Measurements from ENCODE around the gene POLR2J.
"Not testable (repeated sequence)": the region's sequence is repeated elsewhere in the genome, so short reads cannot be mapped to it uniquely, and the experiment has no call there.

Gene POLR2J

DNA sequence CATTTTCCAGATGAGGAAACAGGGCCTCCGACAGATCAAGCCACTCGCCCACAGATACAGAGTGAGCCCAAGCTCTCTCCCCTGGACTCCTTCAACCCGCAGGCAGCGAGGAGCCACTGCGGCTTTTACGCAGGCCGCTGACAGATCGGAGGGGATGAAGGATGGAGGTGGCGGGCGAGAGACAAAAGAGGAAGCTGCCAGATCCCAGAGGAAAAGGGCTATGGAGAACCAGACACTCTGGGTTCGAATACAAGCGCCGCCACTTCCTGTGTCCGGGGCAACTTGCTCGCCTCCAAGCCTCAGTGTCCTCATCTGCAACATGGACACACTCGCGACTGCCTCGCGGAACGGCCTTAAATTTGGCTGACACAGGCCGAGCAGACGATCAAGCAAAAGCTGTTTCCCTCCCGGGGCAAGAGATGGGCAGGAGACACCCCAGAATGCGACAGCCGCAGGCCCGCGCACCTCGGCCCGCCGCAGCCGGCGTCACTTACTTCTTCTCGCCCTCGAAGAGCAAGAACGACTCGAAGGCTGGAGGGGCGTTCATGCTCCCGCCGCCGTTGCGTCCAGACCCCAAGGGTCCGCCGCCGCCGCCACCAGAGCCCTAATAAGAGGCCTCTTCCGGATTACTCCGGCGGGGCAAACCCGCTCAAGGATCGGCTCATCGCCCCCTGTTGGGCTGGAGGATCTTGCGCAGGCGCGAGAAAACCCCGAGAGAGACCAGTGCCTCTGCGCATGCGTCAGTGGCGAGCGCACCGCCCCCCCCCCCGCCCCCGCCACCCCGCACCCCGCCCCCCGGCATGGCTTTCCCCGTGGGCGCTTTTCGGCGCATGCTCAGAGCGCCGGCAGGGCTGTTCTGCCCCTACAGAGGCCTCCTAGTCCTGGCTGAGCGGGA is at the start of gene POLR2J:
POLR2J (minus strand) TSS at position 609 of the 895 bp plus-strand sequence; CDS start at position 547, 62 bp downstream.
- H3K9me3 ChIP-seq (ENCODE audit: control insufficient read depth, insufficient read depth, low read depth, low read length); H3K27ac ChIP-seq (ENCODE audit: extremely low read depth, low read depth, low read length); POLR2A ChIA-PET; H3K36me3 ChIP-seq (ENCODE audit: control insufficient read depth in 2 of 2, insufficient read depth in 1 of 2, low read length in 2 of 2); H3K4me1 ChIP-seq (ENCODE audit: control insufficient read depth, insufficient read depth, low read length): not testable (repeated sequence)
- H3K4me3 ChIP-seq (ENCODE audit: low read depth, low read length) = peak within 1 kb of the TSS; percentile 39
- CTCF ChIA-PET = interaction anchor here (0.7 kb wide), 1 partner anchor 66 kb away, joined by 4 read pairs; no protein-coding TSS in a partner anchor
- TF ChIP-seq, protein P1, sequence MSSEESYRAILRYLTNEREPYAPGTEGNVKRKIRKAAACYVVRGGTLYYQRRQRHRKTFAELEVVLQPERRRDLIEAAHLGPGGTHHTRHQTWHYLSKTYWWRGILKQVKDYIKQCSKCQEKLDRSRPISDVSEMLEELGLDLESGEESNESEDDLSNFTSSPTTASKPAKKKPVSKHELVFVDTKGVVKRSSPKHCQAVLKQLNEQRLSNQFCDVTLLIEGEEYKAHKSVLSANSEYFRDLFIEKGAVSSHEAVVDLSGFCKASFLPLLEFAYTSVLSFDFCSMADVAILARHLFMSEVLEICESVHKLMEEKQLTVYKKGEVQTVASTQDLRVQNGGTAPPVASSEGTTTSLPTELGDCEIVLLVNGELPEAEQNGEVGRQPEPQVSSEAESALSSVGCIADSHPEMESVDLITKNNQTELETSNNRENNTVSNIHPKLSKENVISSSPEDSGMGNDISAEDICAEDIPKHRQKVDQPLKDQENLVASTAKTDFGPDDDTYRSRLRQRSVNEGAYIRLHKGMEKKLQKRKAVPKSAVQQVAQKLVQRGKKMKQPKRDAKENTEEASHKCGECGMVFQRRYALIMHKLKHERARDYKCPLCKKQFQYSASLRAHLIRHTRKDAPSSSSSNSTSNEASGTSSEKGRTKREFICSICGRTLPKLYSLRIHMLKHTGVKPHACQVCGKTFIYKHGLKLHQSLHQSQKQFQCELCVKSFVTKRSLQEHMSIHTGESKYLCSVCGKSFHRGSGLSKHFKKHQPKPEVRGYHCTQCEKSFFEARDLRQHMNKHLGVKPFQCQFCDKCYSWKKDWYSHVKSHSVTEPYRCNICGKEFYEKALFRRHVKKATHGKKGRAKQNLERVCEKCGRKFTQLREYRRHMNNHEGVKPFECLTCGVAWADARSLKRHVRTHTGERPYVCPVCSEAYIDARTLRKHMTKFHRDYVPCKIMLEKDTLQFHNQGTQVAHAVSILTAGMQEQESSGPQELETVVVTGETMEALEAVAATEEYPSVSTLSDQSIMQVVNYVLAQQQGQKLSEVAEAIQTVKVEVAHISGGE (tag by site-specific recombination; conservative IDR thresholded peaks at IDR 0.05; ENCODE audit: low read depth) = peak; percentile 68
- TF ChIP-seq, protein P2, sequence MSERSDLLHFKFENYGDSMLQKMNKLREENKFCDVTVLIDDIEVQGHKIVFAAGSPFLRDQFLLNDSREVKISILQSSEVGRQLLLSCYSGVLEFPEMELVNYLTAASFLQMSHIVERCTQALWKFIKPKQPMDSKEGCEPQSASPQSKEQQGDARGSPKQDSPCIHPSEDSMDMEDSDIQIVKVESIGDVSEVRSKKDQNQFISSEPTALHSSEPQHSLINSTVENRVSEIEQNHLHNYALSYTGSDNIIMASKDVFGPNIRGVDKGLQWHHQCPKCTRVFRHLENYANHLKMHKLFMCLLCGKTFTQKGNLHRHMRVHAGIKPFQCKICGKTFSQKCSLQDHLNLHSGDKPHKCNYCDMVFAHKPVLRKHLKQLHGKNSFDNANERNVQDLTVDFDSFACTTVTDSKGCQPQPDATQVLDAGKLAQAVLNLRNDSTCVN (tag by site-specific recombination; optimal IDR thresholded peaks at IDR 0.05) = peak; percentile 33

DNA sequence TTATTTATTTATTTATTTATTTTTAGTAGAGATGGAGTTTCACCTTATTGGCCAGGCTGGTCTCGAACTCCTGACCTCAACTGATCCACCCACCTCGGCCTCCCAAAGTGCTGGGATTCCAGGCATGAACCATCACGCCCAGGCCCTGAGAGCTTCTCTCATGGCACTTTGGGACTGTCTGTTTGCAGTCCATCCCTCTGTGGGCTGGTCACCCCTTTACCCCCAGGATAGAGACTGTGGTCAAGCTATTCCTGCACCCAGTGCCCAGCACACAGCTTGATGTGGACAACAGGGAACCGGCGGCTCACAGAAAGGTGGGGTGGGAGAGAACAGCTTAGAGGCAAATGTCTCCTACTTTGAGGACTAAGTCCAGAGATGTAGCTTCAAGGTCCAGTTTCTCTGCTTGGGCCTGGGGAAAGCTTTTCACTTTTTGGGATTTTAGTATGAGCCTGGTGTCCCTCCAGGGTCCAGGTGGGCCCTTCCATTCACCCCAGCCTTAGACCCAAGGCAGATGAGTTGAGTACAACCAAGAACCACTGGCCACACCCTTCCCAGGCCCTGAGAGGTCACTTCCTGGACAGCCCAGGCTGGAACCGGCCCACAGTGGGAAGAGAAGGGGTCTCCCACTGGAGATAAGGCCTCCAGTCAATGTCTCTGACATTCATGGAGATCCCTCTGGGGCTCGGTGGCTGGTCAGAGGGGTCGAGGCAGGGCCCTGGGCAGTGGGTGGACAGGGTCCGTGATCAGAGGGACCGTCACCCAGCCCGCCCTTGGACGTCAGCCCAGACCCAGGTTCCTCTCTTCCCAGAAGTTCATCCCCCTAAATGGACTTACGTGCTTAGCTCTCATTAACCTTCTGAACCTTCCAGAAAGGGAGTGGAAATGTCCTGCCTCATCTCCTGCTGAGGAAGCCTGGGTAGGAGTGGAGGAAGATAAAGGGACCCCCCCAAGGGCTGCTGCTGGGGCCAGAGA is 49.4 kb upstream of the POLR2J start:
- CTCF ChIA-PET = interaction anchor here (0.7 kb wide), 1 partner anchor 785 kb away, joined by 3 read pairs; no protein-coding TSS in a partner anchor
- H3K36me3 ChIP-seq (ENCODE audit: control insufficient read depth in 2 of 2, insufficient read depth in 1 of 2, low read length in 2 of 2); H3K9me3 ChIP-seq (ENCODE audit: control insufficient read depth, insufficient read depth, low read depth, low read length); H3K27ac ChIP-seq (ENCODE audit: extremely low read depth, low read depth, low read length); H3K4me1 ChIP-seq (ENCODE audit: control insufficient read depth, insufficient read depth, low read length); H3K4me3 ChIP-seq (ENCODE audit: low read depth, low read length); POLR2A ChIA-PET: not testable (repeated sequence)

DNA sequence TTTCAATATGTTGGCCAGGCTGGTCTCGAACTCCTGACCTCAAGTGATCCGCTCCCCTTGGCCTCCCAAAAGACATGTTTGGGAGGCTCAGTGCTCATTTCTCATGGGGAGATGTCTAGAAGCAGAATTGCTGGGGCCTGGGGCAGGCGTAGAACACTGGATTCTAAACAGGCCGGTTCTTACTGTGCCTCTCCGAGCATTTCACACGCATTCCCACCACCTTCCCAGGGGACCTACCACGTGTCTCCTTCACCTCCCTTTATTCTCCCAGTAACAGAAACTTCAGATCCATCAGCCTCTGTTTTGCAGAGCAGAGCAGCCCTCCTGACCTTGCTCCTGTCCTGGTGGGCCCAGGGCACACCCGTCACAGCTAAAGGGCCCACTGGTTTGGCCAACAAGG is 48.5 kb upstream of the POLR2J start:
- H3K9me3 ChIP-seq (ENCODE audit: control insufficient read depth, insufficient read depth, low read depth, low read length); H3K27ac ChIP-seq (ENCODE audit: extremely low read depth, low read depth, low read length); H3K36me3 ChIP-seq (ENCODE audit: control insufficient read depth in 2 of 2, insufficient read depth in 1 of 2, low read length in 2 of 2); H3K4me3 ChIP-seq (ENCODE audit: low read depth, low read length); POLR2A ChIA-PET; H3K4me1 ChIP-seq (ENCODE audit: control insufficient read depth, insufficient read depth, low read length): not testable (repeated sequence)
- CTCF ChIA-PET = interaction anchor here (0.7 kb wide), 1 partner anchor 784 kb away, joined by 3 read pairs; no protein-coding TSS in a partner anchor

DNA sequence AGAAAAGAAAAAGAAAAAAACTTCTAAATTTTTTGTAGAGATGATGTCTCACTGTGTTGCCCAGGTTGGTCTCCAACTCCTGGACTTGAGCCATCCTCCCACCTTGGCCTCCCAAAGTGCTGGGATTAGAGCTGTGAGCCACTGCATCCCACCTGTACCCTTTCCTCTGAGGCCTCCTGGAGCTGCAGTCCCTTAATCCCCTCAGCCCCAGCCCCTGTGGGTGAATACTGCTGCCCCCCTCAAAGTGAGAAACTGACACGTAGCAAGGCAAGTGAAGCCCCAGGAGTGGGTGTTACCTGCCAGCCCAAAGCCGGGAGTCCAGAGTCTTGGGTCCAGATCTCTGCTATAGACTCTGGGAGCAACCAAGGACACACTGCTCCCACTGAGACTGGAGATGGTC is 46.1 kb upstream of the POLR2J start:
- POLR2A ChIA-PET; CTCF ChIA-PET; H3K4me3 ChIP-seq (ENCODE audit: low read depth, low read length); H3K36me3 ChIP-seq (ENCODE audit: control insufficient read depth in 2 of 2, insufficient read depth in 1 of 2, low read length in 2 of 2); H3K9me3 ChIP-seq (ENCODE audit: control insufficient read depth, insufficient read depth, low read depth, low read length); H3K4me1 ChIP-seq (ENCODE audit: control insufficient read depth, insufficient read depth, low read length); H3K27ac ChIP-seq (ENCODE audit: extremely low read depth, low read depth, low read length): not testable (repeated sequence)

DNA sequence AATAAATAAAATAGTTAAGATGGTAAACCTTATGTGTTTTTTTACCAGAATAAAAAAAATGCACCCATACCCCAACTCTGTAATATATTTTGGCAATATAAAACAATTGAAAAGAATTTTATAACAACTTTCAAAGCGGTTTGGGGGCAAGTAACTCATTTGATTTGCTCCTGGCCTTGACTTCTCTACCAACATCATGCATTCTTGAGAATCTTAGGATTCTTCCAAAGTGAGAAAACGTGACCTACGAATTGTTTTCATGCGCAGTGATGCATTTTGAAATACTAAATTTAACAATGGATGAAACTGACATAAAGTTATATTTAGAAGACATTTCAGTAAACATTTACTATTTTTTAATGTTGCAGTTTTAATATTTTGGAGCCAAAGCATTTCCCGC is 42.1 kb upstream of the POLR2J start:
- H3K36me3 ChIP-seq (ENCODE audit: control insufficient read depth in 2 of 2, insufficient read depth in 1 of 2, low read length in 2 of 2); CTCF ChIA-PET; H3K4me1 ChIP-seq (ENCODE audit: control insufficient read depth, insufficient read depth, low read length); H3K27ac ChIP-seq (ENCODE audit: extremely low read depth, low read depth, low read length); H3K4me3 ChIP-seq (ENCODE audit: low read depth, low read length); POLR2A ChIA-PET; H3K9me3 ChIP-seq (ENCODE audit: control insufficient read depth, insufficient read depth, low read depth, low read length): not testable (repeated sequence)

DNA sequence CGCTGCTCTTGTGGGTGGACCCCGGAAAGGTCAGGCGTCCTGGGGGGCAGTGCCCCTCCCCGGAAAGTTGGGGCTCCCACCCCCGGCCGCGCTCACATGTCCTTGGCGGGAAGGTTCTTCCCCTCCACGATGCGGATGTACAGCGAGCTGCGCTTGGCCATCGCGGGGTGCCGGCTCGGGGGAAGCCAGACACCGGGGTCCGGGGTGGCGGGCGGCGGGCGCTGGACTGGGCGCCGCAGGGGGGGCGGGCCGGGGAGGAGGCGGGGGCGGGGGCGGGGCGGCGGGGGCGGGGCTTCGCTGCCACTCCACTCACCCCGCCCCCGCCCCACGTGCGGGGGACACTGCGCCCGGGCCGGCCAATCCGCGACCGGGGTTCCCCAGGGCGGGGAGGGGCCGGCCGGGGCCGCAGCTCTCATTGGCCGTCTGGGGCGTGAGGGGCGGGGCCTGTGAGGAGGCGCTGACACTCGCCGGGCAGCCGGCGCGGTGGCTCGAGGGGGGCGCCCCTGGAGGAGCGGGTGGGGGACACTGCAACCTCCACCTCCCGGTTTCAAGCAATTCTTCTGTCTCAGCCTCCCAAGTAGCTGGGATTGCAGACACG is 38.9 kb upstream of the POLR2J start, which contains the start of gene RASA4B:
RASA4B (minus strand) TSS at position 228 of the 598 bp plus-strand sequence; CDS start at position 161, 67 bp downstream.
- POLR2A ChIA-PET; CTCF ChIA-PET; H3K9me3 ChIP-seq (ENCODE audit: control insufficient read depth, insufficient read depth, low read depth, low read length); H3K27ac ChIP-seq (ENCODE audit: extremely low read depth, low read depth, low read length); H3K36me3 ChIP-seq (ENCODE audit: control insufficient read depth in 2 of 2, insufficient read depth in 1 of 2, low read length in 2 of 2); H3K4me1 ChIP-seq (ENCODE audit: control insufficient read depth, insufficient read depth, low read length); H3K4me3 ChIP-seq (ENCODE audit: low read depth, low read length): not testable (repeated sequence)

DNA sequence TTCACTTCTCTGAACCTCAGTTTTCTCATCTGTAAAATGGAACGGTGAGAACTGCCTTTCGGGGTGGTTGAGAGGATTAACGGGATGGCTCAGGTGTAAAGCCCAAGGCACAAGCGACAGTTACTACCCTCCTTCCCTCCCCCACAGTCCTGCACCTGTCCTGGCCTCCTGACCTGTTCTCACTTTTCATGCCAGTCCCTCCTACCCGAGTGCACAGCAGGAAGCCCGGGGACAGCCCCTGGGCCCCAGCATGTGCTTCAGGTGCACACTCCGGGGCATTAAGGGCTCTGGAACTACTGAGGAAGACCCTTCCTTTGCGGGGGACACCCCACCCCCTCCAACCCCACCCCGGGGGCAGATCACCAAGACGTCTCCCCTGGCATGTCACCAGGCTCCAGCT is 38.2 kb upstream of the POLR2J start:
- H3K4me3 ChIP-seq (ENCODE audit: low read depth, low read length); CTCF ChIA-PET; H3K36me3 ChIP-seq (ENCODE audit: control insufficient read depth in 2 of 2, insufficient read depth in 1 of 2, low read length in 2 of 2); H3K27ac ChIP-seq (ENCODE audit: extremely low read depth, low read depth, low read length); POLR2A ChIA-PET; H3K4me1 ChIP-seq (ENCODE audit: control insufficient read depth, insufficient read depth, low read length); H3K9me3 ChIP-seq (ENCODE audit: control insufficient read depth, insufficient read depth, low read depth, low read length): not testable (repeated sequence)

DNA sequence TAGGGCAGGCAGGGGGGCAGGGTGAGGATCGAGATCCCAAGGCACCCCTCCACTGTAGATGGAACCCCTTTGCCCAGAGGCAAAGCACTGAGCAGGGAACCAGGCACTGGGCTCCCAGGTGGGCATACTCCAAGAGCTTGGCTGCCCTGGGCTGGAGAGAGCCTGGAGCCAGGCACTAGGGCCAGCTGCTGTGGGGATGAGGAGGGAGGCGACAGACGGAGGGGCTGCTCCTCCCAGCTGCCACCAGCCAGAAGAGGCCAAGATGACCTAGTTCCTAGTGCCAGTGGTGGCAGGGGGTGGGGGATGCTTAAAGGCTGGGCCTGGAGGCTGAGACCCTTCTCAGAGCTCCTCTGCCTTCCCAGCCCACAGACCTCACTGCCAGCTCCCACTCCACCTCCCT is 37.2 kb upstream of the POLR2J start:
- H3K4me1 ChIP-seq (ENCODE audit: control insufficient read depth, insufficient read depth, low read length); H3K36me3 ChIP-seq (ENCODE audit: control insufficient read depth in 2 of 2, insufficient read depth in 1 of 2, low read length in 2 of 2); CTCF ChIA-PET; H3K9me3 ChIP-seq (ENCODE audit: control insufficient read depth, insufficient read depth, low read depth, low read length); H3K4me3 ChIP-seq (ENCODE audit: low read depth, low read length); H3K27ac ChIP-seq (ENCODE audit: extremely low read depth, low read depth, low read length); POLR2A ChIA-PET: not testable (repeated sequence)

Measured in HEK293 (cell line).